Keratinocyte (primary cell): ENCODE results near the gene LPIN3. TPM values are rescaled to one million over a fixed set of nuclear protein-coding genes. Genes with fewer than 3 reads are reported as not detected.

Source experiments
- DNase-seq: peaks from one replicate; pipeline ENCODE4 v3.0.0-alpha.2; 2011; ENCODE audit warnings: low read depth, missing footprints, low spot score
- FAIRE-seq: peaks from 2 replicates; lab custom pipeline; 2011; peaks lifted over from hg19 to GRCh38; lab: Jason Lieb, UNC
- H2AFZ ChIP-seq: 2 replicates; pipeline ENCODE4 v1.6.0; 2012; ENCODE audit warnings: low read length, control low read depth, inconsistent platforms; ENCODE audit not compliant: control insufficient read depth
- H3K27ac ChIP-seq: 2 replicates; pipeline ENCODE4 v1.5.1; 2011; ENCODE audit warnings: low read length; ENCODE audit not compliant: control insufficient read depth, insufficient read depth
- H3K27me3 ChIP-seq: 3 replicates; pipeline ENCODE4 v1.6.0; 2011; ENCODE audit warnings: low read length; ENCODE audit not compliant: control insufficient read depth, insufficient read depth; ENCODE audit errors: extremely low read depth
- H3K36me3 ChIP-seq, 2 experiments: 2 replicates in 1 of 2; 3 replicates in 1 of 2; pipeline ENCODE4 v1.5.1; 2011; ENCODE audit warnings: low read length in 2 of 2, mild to moderate bottlenecking in 1 of 2; ENCODE audit not compliant: control insufficient read depth in 2 of 2, insufficient read depth in 2 of 2; ENCODE audit errors: extremely low read depth in 1 of 2
- H3K4me1 ChIP-seq: 3 replicates; pipeline ENCODE4 v1.5.1; 2011; ENCODE audit warnings: low read length; ENCODE audit not compliant: control insufficient read depth, insufficient read depth; ENCODE audit errors: extremely low read depth
- H3K4me2 ChIP-seq: 3 replicates; pipeline ENCODE4 v1.6.0; 2011; ENCODE audit warnings: low read depth, low read length; ENCODE audit not compliant: control insufficient read depth, insufficient read depth; ENCODE audit errors: extremely low read depth
- H3K4me3 ChIP-seq, 3 experiments: fragments of 200-600 bp in 1 of 3; sonication (generic) in 1 of 3; 2 replicates in 2 of 3; 3 replicates in 1 of 3; pipeline ENCODE4 v1.5.1; 2011 to 2016; ENCODE audit warnings: low read length in 3 of 3, mild to moderate bottlenecking in 3 of 3, control low read depth in 2 of 3, inconsistent platforms in 1 of 3, low read depth in 1 of 3, mixed read lengths in 1 of 3, mixed run types in 1 of 3, moderate library complexity in 1 of 3; ENCODE audit not compliant: control insufficient read depth in 2 of 3, insufficient read depth in 2 of 3; ENCODE audit errors: extremely low read depth in 1 of 3
- H3K79me2 ChIP-seq: 2 replicates; pipeline ENCODE4 v1.6.0; 2012; ENCODE audit warnings: low read length; ENCODE audit not compliant: control insufficient read depth, insufficient read depth
- H3K9ac ChIP-seq: 3 replicates; pipeline ENCODE4 v1.6.0; 2011; ENCODE audit warnings: low read length; ENCODE audit not compliant: control insufficient read depth, insufficient read depth; ENCODE audit errors: extremely low read depth
- H3K9me1 ChIP-seq: 3 replicates; pipeline ENCODE4 v1.6.0; 2011; ENCODE audit warnings: low read length; ENCODE audit not compliant: control insufficient read depth, insufficient read depth; ENCODE audit errors: extremely low read depth
- H3K9me3 ChIP-seq: 2 replicates; pipeline ENCODE4 v1.5.1; 2012; ENCODE audit warnings: low read depth, low read length; ENCODE audit not compliant: control insufficient read depth
- H4K20me1 ChIP-seq: 3 replicates; pipeline ENCODE4 v1.6.0; 2011; ENCODE audit warnings: low read length; ENCODE audit not compliant: control insufficient read depth, insufficient read depth; ENCODE audit errors: extremely low read depth
- EZH2 ChIP-seq: IDR thresholded peaks from one replicate; pipeline ENCODE4 v1.6.1; 2012; ENCODE audit warnings: inconsistent platforms, mild to moderate bottlenecking, low read length, moderate library complexity
- dilution Hi-C: fragments of 300-500 bp; cut with MboI; formaldehyde crosslinking; loops from one replicate; pipeline ENCODE4 v1.7.0; 2020; ENCODE audit warnings: low sequenced_read_pairs; ENCODE audit not compliant: extremely low pct_ligation_motif_present
- polyA plus RNA-seq, 5 experiments: library from polyadenylated mRNA; depleted of rRNA in 3 of 5; stranded (reverse) in 3 of 5; stranded (forward) in 1 of 5; unstranded in 1 of 5; fragments of >200 nt; gene quantifications; 1 replicate in 1 of 5; 2 replicates in 3 of 5; 3 replicates in 1 of 5; pipeline versions ENCODE4 v1.2.1 to v1.2.3, GENCODE V29; 2011 to 2012; ENCODE audit warnings: missing spikeins in 2 of 5, low read depth in 1 of 5, low replicate concordance in 1 of 5
- TF ChIP-seq, protein P1 (sequence below), 3 experiments: IDR thresholded peaks in 1 of 3; conservative IDR thresholded peaks in 1 of 3; optimal IDR thresholded peaks in 1 of 3; 2 replicates in 2 of 3; 3 replicates in 1 of 3; pipeline versions ENCODE3 to v1.5.1; 2011; ENCODE audit warnings: low read length in 3 of 3, mild to moderate bottlenecking in 3 of 3, moderate library complexity in 2 of 3, control low read depth in 1 of 3, inconsistent platforms in 1 of 3; ENCODE audit not compliant: insufficient read depth in 2 of 3; ENCODE audit errors: extremely low read depth in 1 of 3

Gene LPIN3
- polyA plus RNA-seq, 1 donor (not counting 4 experiments of a cell fraction or from before 2014, with no cell fraction given), result 15.6 TPM

DNA sequence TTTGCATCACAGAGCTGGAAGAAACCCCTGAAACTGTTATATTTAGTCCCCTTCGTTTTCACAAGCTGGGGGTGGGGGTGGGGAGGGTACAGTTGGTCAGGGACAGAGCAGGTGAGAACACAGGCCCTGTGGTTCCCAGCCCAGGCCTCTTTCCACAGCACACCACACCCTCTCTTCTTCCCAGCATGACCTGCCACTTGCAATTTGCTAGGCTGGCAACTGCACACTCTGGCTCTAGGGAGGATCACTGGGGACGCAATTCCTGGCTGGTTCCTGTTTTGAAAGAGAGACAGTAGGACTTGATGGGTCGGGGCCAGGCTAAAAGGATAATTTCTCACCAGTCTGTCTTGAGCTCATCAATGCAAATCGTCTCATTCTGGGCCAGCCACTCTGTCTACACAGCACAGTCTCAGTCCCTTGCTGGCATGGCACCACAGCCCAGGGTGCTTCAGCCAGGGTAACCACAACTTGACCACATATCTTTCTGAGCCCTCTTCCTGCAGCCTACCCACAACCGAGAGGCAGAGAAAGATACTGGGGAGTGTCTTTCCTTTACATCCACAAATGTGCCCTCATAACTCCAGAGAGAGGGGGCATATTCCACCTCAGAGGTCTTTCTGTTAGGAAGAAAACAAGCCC is 67.7 kb downstream of the LPIN3 start:
- dilution Hi-C loops, result no loop called here

GRCh38 chr20:41408986-41409385 is 68.4 kb downstream of the LPIN3 start:
- FAIRE-seq (no peak), DNase-seq (no peak)
- Histone ChIP-seq H3K27ac (no peak overlapping the region), H4K20me1 (no peaks in the 10 kb centered on the region), H3K9me1 (no peaks in the 10 kb centered on the region), H3K36me3 (peaks cover 0 to 32% of the 10 kb centered on the region in 2 experiments), H3K4me1 (no peaks in the 10 kb centered on the region), H3K4me2 (no peak overlapping the region), H2AFZ (no peak overlapping the region), H3K27me3 (no peaks in the 10 kb centered on the region), H3K4me3 (no peak overlapping the region), H3K79me2 (no peaks in the 10 kb centered on the region), H3K9me3 (no peaks in the 10 kb centered on the region), H3K9ac (no peak overlapping the region)
- dilution Hi-C loops, result no loop called here
- TF ChIP-seq EZH2, result no peak
- TF ChIP-seq, protein P1, sequence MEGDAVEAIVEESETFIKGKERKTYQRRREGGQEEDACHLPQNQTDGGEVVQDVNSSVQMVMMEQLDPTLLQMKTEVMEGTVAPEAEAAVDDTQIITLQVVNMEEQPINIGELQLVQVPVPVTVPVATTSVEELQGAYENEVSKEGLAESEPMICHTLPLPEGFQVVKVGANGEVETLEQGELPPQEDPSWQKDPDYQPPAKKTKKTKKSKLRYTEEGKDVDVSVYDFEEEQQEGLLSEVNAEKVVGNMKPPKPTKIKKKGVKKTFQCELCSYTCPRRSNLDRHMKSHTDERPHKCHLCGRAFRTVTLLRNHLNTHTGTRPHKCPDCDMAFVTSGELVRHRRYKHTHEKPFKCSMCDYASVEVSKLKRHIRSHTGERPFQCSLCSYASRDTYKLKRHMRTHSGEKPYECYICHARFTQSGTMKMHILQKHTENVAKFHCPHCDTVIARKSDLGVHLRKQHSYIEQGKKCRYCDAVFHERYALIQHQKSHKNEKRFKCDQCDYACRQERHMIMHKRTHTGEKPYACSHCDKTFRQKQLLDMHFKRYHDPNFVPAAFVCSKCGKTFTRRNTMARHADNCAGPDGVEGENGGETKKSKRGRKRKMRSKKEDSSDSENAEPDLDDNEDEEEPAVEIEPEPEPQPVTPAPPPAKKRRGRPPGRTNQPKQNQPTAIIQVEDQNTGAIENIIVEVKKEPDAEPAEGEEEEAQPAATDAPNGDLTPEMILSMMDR (optimal IDR thresholded peaks at IDR 0.05 in 1 of 3, IDR thresholded peaks at IDR 0.05 in 1 of 3, conservative IDR thresholded peaks at IDR 0.05 in 1 of 3; ENCODE audit: extremely low read depth in 1 of 3, insufficient read depth in 2 of 3, low read length in 3 of 3), result no peak

More for the DNA sequence above, 67.7 kb downstream of the LPIN3 start:
- Histone ChIP-seq H3K4me1 (no peaks in the 10 kb centered on the region), H3K9ac (no peak overlapping the region), H3K27ac (no peak overlapping the region), H3K9me1 (no peaks in the 10 kb centered on the region), H3K27me3 (no peaks in the 10 kb centered on the region), H3K36me3 (peaks cover 0 to 32% of the 10 kb centered on the region in 2 experiments), H4K20me1 (no peaks in the 10 kb centered on the region), H2AFZ (no peak overlapping the region), H3K4me2 (no peak overlapping the region), H3K4me3 (no peak overlapping the region), H3K9me3 (no peaks in the 10 kb centered on the region), H3K79me2 (no peaks in the 10 kb centered on the region)
- no peak for FAIRE-seq
- DNase-seq, result no peak
- TF ChIP-seq, protein P1 (optimal IDR thresholded peaks at IDR 0.05 in 1 of 3, IDR thresholded peaks at IDR 0.05 in 1 of 3, conservative IDR thresholded peaks at IDR 0.05 in 1 of 3; ENCODE audit: extremely low read depth in 1 of 3, insufficient read depth in 2 of 3, low read length in 3 of 3), result no peak
- no peak for TF ChIP-seq EZH2

Other genes starting within 250 kb of the LPIN3 start
- 38.4 to 54.1 TPM (median 41.5 TPM) in 3 replicates for gene PLCG1, start 203.3 kb upstream of the LPIN3 start, polyA plus RNA-seq
- gene ZHX3, start 23.1 kb upstream of the LPIN3 start, polyA plus RNA-seq, result 12.6 to 19.6 TPM (median 16.5 TPM) in 3 replicates
- not detected in 3 replicates for gene EMILIN3, start 26.0 kb downstream of the LPIN3 start, polyA plus RNA-seq